ENCODE results near the gene CDT1. TPM values are rescaled to one million over a fixed set of nuclear protein-coding genes. Genes with fewer than 3 reads are reported as not detected.
A peak's percentile ranks its signal among the peaks of the same experiment; 100 is the strongest.

CDT1 gene
- total and polyA plus RNA-seq, 9 donors: 2.7 to 17.3 (median 12.1) TPM

DNA sequence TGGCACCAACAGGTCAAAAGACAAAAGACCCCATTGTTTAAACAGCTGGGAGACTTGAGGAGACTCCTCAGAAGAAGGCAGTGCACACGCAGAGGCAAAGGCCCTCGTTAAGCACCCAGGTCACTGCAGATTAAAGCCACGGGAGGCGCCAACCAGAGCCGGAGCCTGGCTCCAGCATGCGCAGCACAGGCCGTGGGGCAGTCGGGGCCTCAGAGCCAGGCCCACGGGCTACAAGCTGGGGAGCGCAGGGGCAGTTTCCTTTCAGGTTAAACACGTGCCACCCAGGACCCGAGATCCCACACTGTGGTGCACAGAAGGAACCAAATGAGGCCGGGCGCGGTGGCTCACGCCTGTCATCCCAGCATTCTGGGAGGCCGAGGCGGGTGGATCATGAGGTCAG is 27.8 kb upstream of the CDT1 start:
- no peaks in the 10 kb centered on the region for H3K9me3 ChIP-seq (replicated peaks; ENCODE audit: control insufficient read depth, low read depth, low read length)
- H3K27me3 ChIP-seq (ENCODE audit: control insufficient read depth, insufficient read depth, low read length): peaks cover 40% of the 10 kb centered on the region
- WGBS (ENCODE audit: insufficient coverage): 91% methylated on average over 17 of the region's 18 CpGs
- H3K27ac ChIP-seq (ENCODE audit: low read length): no peak overlapping the region
- H3K4me3 ChIP-seq (ENCODE audit: low read length): no peak overlapping the region
- peaks cover 79% of the 10 kb centered on the region for H3K4me1 ChIP-seq (ENCODE audit: control insufficient read depth, insufficient read depth, low read length)
- no peaks in the 10 kb centered on the region for H3K36me3 ChIP-seq (ENCODE audit: control insufficient read depth, insufficient read depth, low read length)
- DNase-seq: no peak

DNA sequence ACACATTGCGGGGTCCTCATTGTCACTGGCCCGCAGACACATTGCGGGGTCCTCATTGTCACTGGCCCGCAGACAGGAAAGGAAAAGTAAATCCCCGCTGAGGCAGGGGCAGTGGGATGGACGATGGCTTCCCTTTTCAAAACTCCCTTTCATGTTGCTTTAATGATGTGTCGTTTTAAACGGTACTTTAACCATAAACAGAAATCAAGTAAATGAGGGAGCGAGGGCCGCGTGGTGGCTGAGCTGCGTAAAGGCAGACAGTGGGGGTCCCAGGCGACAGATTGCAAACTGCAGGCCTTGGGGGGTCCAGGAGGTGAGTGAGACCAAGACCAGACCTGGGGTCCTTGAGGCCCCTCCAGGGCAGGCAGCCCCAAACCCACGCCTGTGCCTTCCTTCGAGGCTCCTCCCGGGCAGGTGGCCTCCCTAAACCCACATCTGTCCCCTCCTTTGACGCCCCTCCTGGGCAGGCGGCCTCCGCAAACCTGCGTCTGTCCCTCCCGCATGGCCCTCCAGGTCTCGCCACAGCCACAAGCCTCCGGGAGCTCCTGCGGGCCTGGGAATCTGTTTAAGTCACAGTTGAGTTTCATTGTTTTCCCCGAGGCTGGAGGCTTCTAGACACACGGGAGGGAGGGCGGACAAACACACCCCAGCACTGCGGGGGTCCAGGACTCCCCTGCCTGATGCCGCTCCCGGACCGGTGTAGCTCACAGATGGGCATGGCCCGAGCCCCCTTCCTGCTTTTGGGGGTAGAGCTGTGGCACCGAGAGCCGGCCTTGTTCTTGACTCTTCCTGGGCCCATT is 25.9 kb upstream of the CDT1 start:
- 73% methylated on average over 23 of the region's 34 CpGs for WGBS (ENCODE audit: insufficient coverage)
- no peaks in the 10 kb centered on the region for H3K9me3 ChIP-seq (replicated peaks; ENCODE audit: control insufficient read depth, low read depth, low read length)
- no peak for DNase-seq
- no peaks in the 10 kb centered on the region for H3K36me3 ChIP-seq (ENCODE audit: control insufficient read depth, insufficient read depth, low read length)
- no peak overlapping the region for H3K4me3 ChIP-seq (ENCODE audit: low read length)
- peaks cover 74% of the 10 kb centered on the region for H3K4me1 ChIP-seq (ENCODE audit: control insufficient read depth, insufficient read depth, low read length)
- peak overlapping the region; percentile 42 for H3K27ac ChIP-seq (ENCODE audit: low read length)
- H3K27me3 ChIP-seq (ENCODE audit: control insufficient read depth, insufficient read depth, low read length): peaks cover 45% of the 10 kb centered on the region

DNA sequence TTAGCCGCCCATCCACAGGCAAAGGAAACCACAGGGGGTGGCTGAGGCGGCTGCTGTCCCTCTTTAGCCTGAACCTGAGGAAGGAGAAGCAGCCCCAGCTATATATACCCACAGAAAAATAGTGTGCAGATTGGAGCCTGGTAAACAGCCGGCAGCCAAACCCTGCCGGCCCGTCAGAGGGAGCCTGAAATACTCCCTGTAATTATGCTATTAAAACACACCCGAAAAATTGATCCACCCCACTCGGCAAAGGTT is 25.4 kb upstream of the CDT1 start:
- WGBS (ENCODE audit: insufficient coverage): 72% methylated on average over 4 of the region's 7 CpGs
- Histone ChIP-seq H3K27ac (ENCODE audit: low read length) (peak overlapping the region; percentile 42), H3K36me3 (ENCODE audit: control insufficient read depth, insufficient read depth, low read length) (no peaks in the 10 kb centered on the region), H3K4me3 (ENCODE audit: low read length) (no peak overlapping the region), H3K9me3 (replicated peaks; ENCODE audit: control insufficient read depth, low read depth, low read length) (no peaks in the 10 kb centered on the region), H3K4me1 (ENCODE audit: control insufficient read depth, insufficient read depth, low read length) (peaks cover 74% of the 10 kb centered on the region), H3K27me3 (ENCODE audit: control insufficient read depth, insufficient read depth, low read length) (peaks cover 45% of the 10 kb centered on the region)
- no peak for DNase-seq

DNA sequence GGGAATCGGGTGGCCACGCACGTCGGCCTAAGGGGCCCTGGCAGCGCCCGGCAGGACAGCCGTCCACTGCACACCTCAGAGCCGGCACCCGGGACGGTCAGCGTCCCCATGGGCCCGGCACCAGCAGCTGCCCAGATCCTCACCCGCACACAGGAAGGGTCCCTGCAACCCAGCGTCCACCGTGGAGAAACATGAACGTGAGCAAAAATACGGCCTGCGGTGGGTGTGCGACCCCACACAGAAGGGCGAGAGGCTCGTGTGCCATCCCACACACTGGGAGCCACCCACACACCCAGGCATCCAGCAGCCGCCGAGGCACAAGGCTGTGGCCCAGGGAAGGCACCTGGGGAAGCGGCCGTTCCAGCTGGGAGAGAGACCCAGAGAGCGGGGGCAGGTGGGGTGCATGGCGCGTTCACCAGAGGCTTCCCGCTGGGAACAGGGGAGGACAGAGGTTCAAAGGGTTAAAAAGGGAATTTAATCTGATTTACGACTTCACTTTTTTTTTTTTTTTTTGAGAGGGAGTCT is 25.0 kb upstream of the CDT1 start:
- H3K9me3 ChIP-seq (replicated peaks; ENCODE audit: control insufficient read depth, low read depth, low read length): no peaks in the 10 kb centered on the region
- H3K36me3 ChIP-seq (ENCODE audit: control insufficient read depth, insufficient read depth, low read length): no peaks in the 10 kb centered on the region
- peaks cover 45% of the 10 kb centered on the region for H3K27me3 ChIP-seq (ENCODE audit: control insufficient read depth, insufficient read depth, low read length)
- no peak overlapping the region for H3K4me3 ChIP-seq (ENCODE audit: low read length)
- peaks cover 74% of the 10 kb centered on the region for H3K4me1 ChIP-seq (ENCODE audit: control insufficient read depth, insufficient read depth, low read length)
- H3K27ac ChIP-seq (ENCODE audit: low read length): no peak overlapping the region
- DNase-seq: no peak
- WGBS (ENCODE audit: insufficient coverage): 78% methylated on average over 18 of the region's 30 CpGs

DNA sequence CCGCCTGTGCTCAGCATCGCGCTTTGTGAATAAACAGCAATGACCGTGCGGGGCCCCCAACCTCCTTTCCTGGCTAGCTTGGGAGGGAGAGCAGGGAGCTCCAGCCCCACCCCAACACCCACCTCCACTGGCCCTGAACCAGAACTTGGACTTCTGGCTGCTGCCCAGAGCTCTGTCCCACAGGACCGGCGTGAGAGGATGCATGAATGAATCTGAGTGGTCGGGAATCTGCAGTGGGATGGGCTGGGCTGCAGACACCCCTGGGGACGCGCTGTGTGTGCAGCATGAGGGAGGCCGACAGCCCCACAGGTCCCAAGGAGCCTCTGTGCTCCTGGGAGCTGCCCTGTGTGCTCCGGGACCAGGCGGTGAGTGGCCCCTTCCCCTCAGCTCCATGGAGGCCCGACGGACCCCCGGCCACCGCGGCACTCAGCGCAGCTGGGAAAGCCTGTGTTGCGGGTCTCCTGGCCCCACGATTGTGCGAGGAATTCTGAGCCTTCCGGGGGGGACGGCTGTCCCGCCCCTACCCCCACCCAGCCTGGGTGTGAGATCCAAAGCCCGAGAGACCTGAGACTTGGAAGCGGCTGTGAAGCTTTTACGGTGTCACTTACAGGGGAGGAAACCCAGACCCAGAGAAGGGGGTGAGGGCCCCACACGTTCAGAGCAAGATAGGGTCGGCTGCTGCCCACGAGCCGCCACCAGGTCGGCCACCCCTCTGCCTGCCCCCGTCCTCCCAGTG is 24.0 kb upstream of the CDT1 start:
- 25% methylated on average over 15 of the region's 34 CpGs for WGBS (ENCODE audit: insufficient coverage)
- H3K9me3 ChIP-seq (replicated peaks; ENCODE audit: control insufficient read depth, low read depth, low read length): no peaks in the 10 kb centered on the region
- peaks cover 44% of the 10 kb centered on the region for H3K27me3 ChIP-seq (ENCODE audit: control insufficient read depth, insufficient read depth, low read length)
- no peak overlapping the region for H3K4me3 ChIP-seq (ENCODE audit: low read length)
- DNase-seq: peak; percentile 51
- H3K27ac ChIP-seq (ENCODE audit: low read length): no peak overlapping the region
- H3K36me3 ChIP-seq (ENCODE audit: control insufficient read depth, insufficient read depth, low read length): no peaks in the 10 kb centered on the region
- H3K4me1 ChIP-seq (ENCODE audit: control insufficient read depth, insufficient read depth, low read length): peaks cover 71% of the 10 kb centered on the region

DNA sequence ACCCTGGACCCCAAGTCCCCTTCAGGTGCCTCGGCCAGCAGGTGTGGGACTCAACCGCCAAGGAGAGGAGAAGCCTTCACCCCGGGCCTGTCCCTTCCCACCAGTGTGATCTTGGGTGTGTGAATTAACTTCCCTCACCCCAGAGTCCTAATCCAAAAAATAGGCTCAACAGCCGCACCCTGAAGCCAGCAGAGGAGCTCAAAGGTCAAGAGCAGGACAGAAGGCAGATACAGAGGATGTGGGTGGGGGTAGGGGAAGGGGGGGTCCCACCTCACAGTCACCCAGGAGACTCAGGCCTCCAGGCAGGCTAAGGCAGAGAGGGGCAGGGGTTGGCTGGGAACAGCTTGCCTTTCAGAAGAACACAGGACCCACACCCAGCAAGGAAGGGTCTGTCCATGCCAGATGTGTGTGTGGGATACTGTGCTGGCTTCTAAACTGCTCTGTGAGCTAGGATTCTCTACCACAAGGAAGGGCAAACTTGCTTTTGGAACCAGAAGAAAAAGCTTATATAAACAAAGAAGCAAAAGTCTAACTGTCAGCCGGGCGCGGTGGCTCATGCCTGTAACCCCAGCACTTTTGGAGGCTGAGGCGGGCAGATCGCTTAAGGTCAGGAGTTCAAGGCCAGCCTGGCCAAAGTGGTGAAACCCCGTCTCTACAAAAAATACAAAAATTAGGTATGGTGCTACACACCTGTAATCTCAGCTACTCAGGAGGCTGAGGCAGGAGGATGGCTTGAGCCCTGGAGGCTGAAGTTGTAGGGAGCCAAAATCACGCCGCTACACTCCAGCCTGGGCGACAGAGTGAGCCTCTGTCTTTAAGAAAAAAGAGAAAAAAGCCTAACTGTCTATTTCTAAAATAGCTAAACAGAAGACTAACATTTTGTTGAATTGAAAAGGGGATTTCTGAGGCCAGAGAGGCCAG is 23.2 kb upstream of the CDT1 start:
- 100% methylated on average over 3 of the region's 13 CpGs for WGBS (ENCODE audit: insufficient coverage)
- H3K9me3 ChIP-seq (replicated peaks; ENCODE audit: control insufficient read depth, low read depth, low read length): no peaks in the 10 kb centered on the region
- no peak for DNase-seq
- no peak overlapping the region for H3K27ac ChIP-seq (ENCODE audit: low read length)
- peaks cover 66% of the 10 kb centered on the region for H3K4me1 ChIP-seq (ENCODE audit: control insufficient read depth, insufficient read depth, low read length)
- H3K27me3 ChIP-seq (ENCODE audit: control insufficient read depth, insufficient read depth, low read length): peaks cover 40% of the 10 kb centered on the region
- H3K36me3 ChIP-seq (ENCODE audit: control insufficient read depth, insufficient read depth, low read length): no peaks in the 10 kb centered on the region
- H3K4me3 ChIP-seq (ENCODE audit: low read length): no peak overlapping the region

DNA sequence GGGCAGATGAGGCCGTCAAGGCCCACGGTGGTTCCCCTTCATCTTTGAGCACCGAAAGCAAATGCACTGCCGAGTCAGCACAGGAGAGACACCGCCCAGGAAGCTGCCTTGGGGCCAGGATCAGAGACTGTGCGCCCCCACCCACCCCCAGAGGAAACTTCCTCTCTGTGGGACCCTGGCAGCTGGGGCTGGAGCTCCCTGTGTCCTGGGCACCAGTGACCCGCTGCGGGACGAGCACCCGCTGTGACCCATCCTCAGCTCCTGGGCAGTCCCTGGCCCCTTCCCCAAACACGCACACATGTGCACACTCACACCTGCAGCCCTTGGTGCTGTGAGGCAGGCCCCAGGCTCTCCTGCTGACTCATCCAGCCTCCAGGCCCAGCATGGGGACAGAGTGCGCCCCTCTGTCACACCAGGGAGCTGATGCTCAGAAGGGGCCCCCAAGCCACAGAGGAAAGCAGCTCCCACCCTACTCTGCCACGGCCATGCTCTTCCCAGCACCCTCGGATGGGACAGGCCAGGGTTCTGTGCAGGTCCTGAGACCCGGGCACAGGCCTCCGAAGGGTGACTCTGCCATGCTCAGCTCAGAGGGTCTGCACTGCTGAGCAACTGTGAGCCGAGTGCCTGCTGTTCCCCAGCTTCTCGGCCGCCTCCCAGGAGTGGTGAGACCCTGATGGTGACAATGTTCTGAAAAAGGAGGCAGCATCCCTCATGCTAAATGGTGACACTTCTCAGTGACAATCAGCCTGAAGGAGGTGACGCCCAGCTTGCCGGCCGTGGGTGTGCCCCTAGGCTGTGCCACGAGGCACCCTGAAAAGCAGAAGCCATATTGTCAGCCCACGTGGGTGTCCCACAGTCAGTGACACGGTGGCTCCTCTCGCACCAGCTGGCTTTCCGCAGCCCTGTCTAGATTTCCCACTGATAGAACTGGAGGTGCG is 22.2 kb upstream of the CDT1 start:
- Histone ChIP-seq H3K36me3 (ENCODE audit: control insufficient read depth, insufficient read depth, low read length) (no peaks in the 10 kb centered on the region), H3K9me3 (replicated peaks; ENCODE audit: control insufficient read depth, low read depth, low read length) (no peaks in the 10 kb centered on the region), H3K27me3 (ENCODE audit: control insufficient read depth, insufficient read depth, low read length) (peaks cover 42% of the 10 kb centered on the region), H3K4me3 (ENCODE audit: low read length) (no peak overlapping the region), H3K4me1 (ENCODE audit: control insufficient read depth, insufficient read depth, low read length) (peaks cover 69% of the 10 kb centered on the region), H3K27ac (ENCODE audit: low read length) (no peak overlapping the region)
- whole genome bisulfite sequencing (ENCODE audit: insufficient coverage): 78% methylated on average over 26 of the region's 28 CpGs
- no peak for DNase-seq

DNA sequence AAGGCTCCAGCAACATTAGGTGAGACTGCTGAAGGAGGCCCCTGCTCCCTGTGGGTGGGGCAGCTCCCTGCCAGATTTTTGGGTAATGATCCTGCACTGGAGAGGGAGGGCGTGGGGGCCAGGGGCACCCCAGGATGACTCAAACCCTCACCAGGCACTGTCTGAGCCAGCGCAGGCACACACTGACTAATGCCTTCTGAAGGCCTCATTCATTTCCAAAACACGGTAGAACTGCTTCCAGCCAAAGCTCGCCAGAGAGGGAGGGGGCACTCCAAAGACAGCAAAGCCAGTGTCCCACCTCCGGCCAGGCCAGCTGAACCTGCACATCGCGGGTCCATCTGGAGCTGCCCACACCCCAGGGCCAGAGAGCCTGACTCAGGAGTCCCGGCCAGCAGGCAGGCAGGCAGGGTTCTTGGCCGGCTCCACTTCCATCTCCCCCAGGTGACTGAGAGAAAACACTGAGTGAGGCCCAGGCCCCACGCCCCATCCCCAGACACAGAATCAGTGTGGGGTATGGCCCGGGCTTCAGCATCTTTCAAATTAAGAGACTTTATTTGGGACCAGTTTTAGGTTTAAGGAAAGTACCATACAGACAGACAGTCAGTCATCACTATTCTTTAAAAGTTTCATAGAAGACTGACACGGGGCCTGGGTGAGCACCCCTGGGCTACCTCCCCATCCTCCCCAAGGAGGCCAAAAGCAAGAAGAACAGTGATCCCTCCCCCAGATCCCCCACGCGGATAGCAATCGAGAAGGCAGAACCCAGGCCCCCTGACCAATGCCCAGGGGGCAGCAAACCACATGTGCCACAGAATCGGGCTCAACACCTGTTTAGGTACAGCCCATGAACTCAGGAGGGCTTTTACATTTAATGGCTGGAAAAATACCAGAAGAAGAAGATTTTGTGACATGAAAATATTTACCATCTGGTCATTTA is 20.9 kb upstream of the CDT1 start:
- peaks cover 44% of the 10 kb centered on the region for H3K27me3 ChIP-seq (ENCODE audit: control insufficient read depth, insufficient read depth, low read length)
- H3K4me1 ChIP-seq (ENCODE audit: control insufficient read depth, insufficient read depth, low read length): peaks cover 60% of the 10 kb centered on the region
- H3K36me3 ChIP-seq (ENCODE audit: control insufficient read depth, insufficient read depth, low read length): no peaks in the 10 kb centered on the region
- H3K4me3 ChIP-seq (ENCODE audit: low read length): peak overlapping the region; percentile 50
- H3K9me3 ChIP-seq (replicated peaks; ENCODE audit: control insufficient read depth, low read depth, low read length): no peaks in the 10 kb centered on the region
- 59% methylated on average over 4 of the region's 16 CpGs for WGBS (ENCODE audit: insufficient coverage)
- H3K27ac ChIP-seq (ENCODE audit: low read length): peak overlapping the region; percentile 74
- no peak for DNase-seq

Data from muscle of leg (tissue), 11 donors.